Right hindlimb (tissue), 1 donor: Measurements from ENCODE around the gene TET3.

ENCODE experiments used
- DNase-seq: peaks from one replicate; pipeline ENCODE4 v3.0.0-alpha.2; 2018

The TET3 gene

DNA sequence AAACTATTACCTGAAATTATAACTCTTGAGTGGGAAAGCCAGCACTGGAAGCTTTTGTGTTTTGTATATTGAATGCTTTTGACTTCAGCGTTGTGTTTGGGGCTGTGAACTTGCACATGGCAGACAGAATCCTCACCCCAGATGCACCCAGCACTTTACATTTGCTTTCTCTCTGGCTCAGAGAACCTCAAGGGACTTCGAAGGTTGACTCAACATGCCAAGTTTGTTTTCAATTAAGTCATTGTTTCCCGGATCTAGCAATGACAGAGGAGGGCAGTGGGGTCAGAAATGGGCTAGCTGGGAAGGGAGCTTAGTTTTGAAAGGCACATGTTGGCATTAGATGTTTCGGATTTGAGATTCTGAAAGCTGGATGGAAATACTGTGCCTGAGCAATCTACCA lies 22.4 kb downstream of the TET3 start:
- no peak for DNase-seq

DNA sequence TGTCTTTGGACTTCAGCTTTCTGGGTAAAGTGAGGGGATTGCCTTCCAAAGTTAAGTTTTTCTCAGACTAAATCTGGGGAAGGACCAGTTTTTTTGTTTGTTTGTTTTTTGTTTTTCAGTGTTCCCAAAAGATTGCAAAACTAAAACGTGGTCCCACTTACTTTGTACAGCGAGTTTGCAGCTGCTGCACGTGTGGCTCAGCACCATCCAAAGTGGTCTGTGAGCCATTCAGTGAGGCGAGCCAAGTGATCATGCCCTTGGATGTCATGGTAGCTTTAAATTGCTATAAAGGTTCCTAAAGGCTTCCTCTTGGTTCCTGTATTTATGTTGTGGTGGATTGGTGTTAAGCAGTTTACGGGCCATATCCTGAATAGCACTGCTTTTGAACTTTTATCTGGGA lies 23.0 kb downstream of the TET3 start:
- DNase-seq = no peak

DNA sequence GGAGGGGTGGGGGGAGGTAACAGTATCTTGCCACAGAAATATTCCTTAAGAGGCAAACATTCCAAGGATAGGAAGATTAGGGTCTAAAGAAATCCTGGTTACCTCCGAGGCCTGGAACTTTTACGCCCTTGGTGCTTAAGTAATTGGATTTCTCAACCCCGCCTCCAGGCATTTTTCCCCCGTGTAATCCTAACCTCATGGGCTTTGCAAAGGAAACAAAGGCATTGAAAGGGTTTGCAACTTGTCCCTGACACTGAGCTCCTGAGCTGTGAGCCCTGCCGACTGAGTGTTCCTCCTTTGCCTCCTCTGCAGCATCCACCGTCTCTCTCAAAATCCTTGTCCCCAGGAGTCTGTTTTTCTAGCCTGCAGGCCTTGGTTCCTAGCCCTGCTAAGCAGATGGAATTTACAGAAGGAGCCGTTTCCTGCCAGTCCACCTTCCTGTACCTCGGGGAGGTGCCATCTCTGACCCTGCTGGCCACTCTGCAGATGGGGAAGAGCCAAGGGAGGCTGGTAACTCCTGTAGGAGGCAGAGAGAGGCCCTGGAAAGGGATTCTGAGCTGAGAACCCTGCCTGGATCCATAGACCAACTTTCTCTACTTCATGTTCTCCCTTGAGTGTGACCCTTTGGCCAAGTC lies 24.2 kb downstream of the TET3 start:
- DNase-seq = no peak

DNA sequence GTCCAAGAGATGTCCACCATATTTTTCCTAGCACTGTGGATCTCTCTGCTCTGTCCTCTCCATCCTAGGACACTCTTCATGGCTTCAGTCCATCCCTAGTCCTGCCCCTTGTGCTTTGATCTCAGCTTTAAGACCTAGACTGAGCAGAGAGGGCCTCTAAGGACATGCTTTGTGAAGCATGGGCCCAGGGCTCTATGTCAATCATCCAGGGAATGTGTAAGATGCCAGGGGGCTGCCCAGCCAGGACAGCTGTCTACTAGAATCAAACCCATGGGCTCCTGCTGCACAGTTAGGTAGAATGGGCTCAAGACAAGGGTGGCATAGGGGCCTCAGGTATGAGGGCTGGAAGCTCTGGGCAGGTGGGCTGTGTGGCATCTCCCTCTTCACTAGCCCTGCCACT lies 24.9 kb downstream of the TET3 start:
- no peak for DNase-seq

DNA sequence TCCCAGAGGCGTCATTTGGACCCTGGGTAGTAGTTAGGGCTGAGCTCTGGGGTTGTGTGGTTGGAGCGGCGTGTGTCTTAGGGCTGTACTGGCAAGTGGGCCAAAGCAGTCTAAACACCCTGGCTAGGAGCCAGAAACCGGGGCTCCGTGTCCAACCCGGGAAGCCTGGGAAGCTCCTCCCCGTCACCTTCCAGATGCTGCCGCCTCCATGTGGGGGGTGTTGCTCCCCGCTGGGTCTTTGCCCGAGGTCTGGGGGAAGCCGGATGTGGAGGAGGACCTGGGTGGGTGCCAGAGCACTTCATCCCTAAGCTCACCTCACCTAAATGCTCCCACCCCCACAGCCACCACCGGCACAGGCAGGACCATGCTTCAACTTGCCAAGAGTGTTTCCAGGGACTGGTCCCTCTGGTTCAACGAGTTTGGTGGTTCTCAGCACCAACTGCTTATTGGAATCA lies 25.4 kb downstream of the TET3 start:
- peak; percentile 66 for DNase-seq

DNA sequence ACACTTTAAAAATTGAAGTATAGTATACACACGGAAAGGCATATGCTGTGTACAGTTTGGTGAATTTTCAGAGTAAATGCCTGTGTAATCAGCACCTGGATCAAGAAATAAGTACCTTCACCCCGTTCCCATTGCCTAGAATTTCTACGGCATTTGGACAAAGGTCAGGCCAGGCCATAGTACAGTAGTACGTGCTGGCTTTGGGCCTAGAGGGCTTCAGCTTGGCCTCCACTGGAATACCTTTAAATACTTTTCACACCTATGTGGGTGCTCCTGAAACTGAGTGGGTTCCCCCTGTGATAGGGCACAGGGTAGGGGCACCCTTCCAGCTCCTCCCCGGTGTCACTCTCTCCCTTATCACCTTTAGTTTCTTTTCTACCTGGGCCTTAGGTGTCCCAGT lies 26.5 kb downstream of the TET3 start:
- DNase-seq = no peak

DNA sequence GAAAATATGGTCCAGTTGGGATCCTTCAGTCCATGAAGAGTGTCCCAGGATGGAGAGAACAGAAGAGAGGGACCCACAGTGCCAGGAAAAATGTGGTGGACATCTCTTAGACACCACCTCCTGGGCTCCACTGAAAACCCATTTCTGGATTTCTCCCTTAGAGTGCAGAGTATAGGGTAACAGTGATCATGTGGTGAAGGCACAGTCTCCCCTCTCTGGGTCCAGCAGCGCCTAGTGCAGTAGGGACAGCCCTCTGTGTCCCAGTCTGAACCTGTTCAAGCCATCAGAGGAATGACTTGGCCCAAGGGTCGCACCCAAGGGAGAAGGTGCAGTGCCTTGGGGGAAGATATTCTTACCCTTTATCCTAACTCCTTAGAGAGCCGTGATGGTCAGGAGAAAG lies 30.1 kb downstream of the TET3 start:
- DNase-seq = no peak

DNA sequence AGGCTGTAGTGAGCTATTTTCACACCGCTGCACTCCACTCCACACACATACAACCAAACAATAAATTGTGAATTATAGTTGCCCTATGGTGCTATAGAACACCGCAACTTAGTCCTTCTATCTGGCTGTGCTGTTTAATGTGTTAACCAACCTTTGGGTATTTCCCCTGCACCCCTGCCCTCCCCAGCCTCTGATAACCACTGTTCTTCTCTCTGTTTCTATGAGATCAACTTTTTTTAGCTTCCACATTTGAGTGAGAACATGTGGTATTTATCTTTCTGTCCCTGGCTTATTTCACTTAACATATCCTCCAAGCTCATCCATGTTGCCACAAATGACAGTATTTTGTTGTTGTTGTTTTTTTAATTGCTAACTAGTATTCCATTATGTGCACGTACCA lies 32.5 kb downstream of the TET3 start:
- no peak for DNase-seq

DNA sequence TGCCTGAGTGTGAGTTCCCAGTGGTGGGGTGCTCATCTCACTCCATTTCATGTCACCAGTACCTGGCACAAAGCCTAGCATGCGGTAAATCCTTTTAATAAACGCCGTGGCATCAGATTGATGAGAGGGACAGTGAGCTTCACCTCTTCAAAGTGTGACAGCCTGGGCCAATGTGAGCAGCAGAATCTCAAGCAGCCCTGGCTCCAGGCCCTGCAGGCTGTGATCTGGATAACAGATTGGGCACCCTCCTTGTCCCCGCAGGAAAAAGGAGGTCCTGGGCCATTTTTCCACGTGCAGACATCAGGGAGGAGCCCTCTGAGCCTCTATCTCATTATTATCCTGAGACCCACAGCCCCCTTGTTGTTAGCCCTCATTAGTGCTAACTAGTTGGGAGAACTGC lies 34.8 kb downstream of the TET3 start:
- no peak for DNase-seq

DNA sequence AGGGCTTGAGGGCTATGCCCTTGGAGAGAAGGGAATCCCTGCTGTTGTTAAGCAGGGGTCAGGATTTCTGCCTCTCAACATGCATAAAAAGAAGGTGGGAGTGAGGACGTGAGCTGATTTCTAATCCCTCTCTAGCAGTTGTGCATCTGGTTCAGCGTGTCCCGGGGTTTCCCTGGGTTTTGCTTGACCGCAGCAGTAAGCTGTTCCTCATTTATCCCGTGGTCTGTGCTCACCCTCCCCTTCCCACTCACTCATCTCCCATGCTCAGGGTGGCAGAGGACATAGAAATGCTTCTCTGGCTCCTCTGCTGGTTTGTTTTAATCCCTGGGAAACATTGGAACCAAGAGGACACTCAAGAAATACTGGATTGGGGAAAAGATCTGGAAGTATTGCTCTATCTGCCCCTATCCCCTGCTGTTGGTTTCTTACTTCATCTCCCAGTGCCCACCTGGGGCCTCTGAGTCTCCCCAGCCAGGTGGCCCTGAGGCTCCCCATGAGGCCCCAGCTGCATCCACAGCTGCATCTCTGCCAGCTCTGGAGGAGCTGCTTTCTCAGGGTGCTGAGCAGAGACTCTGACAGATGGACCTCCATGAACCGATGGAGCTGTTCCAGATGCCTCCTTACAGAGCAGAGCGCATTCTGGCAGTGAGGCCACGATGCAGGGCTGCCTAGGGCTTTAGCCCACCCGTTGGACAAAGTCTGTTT lies 36.1 kb downstream of the TET3 start:
- DNase-seq = no peak

DNA sequence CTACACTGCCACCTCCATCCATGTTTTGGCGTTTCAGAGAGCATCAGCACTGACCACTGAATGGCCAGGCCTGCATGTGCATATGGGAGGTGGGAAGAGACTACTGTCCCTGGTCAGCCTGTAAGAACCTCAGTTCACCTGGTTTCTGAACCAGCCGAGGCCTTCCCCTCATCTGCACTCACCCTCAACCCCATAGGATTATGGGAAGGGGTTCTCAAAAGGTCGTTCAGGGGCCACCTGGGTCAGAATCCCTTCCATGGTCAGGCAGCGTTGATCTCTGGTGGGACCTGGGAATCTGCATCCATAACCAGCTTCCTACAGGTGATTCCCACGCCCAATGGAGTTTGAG lies 36.7 kb downstream of the TET3 start:
- DNase-seq = no peak

DNA sequence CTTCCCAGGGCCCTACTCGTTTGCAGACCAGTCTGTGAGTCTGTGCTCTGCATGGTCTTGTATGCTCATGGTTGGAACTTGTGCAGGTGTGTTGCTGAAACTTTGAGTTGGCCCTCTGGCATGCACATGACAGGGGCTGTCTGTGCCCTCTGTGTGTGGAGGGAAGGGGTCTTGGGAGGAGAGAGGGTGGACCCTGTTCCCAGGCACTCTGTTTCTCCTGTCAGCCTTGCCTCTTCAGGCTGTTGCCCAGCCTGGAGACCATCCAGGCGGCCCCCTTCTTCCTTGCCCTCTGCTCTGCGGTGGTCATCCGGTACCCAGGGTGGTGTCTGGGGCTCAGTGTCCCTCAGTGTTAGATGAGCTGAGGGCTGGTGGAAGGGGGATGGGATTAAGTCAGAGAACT lies 39.5 kb downstream of the TET3 start:
- DNase-seq = no peak

DNA sequence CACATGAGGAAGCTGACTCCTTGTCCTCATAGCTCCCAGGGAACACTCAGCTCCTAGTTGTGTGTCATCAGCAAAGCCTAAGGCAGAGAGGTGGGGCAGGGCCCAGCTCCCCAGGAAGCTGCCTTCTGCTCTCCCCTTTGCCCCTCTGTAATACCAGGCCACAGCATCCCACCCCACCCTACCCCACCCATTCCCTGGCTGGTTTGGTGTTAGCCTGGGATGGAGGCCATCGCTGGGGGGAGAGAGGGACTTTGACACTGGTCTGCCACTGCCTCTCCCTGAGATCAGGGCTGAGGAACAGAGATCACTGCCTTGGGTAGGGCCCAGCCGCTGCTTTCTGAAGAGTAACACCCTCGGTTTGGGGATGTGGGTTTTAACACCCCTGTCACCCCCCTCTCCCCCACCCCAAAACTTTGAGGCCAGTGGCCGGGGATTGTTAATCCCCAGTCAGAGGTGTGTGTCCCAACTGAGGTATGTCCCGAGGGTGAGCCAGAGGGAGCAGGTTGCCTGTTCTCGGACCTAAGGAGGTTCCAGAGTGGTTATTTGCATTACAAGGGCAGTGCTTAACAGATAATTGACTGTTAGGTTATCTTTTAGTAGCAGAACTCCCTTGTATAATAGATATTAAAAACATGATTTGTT lies 41.4 kb downstream of the TET3 start:
- DNase-seq = no peak

DNA sequence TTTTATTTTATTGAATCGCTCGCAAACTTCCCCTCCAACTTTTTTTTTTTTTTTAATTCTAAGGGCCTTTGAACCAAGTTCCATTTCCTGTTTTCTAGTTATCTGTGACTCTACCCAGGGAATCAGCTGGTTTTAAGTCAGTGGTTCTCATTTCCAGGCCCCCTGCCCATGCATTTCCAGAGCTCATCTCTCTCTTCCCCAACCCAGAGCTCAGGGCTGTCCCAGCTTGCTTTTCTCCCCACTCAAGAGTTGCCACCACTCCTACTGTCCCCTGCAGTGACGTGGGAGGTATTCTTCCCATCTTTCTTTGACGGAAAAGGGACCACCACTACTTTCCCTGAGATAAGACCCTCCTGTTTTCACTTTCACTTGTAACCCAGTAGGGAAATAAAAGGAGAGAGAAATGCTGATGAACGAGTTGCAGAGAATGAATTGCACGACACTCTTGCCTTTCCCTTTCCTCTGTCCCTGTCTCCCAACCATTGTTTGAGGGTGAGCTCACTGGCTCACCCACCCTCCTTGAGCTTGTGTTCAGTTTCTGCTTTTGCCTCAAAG lies 42.1 kb downstream of the TET3 start:
- no peak for DNase-seq

DNA sequence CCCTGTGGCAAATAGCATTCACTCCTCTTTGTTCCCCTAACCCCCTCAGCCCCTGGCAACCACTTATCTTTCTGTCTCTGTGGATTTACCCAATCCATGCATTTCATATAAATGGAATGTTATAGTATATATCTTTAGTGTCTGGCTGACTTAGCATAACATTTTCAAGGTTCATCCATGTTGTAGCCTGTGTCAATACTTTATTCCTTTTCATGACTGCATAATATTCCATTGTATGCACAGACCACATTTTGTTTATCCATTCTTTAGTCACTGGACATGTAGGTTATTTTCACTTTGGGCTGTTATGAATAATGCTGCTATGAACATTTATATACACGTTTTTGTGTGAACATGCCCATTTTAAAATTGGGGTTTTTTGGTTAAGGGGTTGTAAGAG lies 42.8 kb downstream of the TET3 start:
- no peak for DNase-seq

DNA sequence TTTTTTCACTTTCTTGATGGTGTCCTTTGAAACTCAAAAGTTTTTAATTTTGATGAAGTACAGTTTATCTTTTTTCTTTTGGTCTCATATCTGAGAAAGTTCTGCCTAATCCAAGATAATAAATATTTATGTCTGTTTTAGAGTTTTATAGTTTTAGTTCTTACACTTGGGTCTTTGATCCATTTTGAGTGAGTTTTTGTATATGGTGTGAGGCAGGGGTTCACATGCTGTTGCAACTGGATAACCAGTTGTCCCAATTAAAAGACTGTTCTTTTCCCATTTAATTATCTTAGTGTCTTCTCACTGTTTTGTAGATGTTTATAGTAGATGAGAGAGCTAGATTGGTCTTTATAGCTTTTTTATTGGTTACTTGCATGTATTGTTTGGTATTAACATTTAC lies 43.6 kb downstream of the TET3 start:
- no peak for DNase-seq

DNA sequence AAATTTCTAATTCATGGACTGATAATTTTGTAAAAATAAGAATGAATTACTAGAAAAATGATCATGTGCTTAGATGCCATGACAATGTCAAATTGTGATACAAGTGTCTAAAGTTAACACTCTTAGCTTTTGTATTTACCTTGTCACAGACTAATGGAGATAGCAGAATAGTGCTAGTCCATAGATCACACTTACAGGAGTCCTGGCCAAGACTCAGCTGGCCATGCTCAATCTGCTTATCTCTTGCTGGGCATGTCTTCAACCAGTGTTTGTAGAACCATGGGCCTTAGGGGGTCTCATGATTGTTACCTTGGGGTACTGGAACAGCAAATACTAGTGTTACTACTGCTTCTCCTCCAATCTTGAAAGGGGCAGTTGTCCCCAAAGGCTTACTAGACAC lies 44.0 kb downstream of the TET3 start:
- no peak for DNase-seq

DNA sequence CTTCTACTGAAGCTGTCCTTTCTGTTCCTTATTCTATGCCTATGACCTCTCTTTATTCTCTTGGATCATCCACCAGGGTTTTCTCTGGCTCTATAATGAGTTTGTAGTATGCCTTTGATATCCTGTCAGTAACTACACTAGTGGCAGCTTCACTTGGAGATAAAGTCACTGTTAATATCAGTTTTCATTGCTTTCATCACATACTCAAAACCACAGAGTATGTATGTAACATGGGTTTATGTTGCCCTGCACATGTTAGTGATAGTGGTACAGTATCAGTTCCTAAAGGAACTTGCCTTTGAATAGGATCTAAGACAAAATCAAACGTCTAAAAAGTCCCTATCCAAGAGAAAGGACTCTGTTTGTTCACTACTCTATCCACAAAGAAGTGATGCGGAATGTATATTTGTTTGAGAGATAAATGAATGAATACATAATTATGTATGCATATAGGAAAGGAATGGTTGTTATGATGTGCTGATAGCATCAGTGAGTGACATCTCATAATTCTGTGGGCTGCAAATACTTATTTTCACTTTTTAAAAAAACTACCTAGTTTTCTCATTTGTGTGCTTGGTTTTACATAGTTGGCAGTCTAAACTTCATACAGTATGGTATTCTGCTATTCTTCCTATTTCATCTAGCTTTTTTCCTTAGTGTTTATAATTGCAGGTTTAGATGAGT lies 45.1 kb downstream of the TET3 start:
- DNase-seq = no peak

DNA sequence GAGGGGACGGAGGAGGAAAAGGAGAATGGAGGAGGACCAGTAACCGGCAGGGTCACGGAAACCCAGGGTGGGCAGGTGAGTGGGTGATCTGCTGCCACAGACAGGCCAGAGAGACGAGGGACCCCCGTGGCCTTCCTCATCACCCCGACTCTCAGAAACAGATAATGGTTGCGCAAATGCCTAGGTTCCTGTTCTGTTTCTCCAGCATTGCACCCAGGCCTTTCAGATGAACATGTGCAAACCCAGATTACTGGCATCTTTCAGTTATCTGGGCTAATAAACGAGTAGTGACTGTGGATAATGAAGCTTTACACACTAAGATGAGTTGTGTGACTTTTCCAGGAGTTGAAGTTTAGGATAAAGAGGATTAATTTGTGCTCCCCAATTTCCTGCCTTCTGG lies 46.5 kb downstream of the TET3 start:
- DNase-seq = no peak

DNA sequence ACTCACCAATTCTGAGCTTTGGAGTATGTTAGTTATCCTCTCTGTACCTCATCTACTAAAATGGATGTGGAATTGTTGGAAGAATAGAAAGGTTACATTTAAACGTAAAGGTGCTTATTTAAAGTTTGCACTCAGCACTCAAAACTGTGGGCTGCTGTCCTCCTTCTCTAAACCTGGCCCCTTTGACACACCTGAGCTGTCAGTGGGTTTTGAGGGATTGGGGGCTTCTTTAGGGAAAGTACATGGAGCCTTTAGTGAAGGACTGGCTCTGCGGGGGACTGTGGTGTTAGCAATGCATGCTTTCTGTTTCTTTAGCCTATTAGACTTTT lies 47.2 kb downstream of the TET3 start:
- DNase-seq = no peak

DNA sequence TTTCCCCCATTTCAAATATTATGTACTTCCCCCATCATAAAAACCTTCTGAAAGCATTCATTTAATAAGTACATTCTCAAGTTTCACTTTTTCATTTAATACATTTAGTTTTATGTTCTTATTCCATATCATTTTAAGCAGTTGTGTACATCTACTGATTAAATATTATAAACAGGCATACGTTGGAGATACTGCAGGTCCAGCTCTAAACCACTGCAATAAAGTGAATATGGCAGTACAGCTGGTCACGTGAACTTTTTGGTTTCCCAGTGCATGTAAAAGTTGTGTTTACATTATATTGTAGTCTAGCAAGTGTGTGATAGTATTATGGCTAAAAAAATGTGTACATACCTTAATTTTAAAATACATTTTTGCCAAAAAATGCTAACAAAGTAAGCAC lies 48.7 kb downstream of the TET3 start:
- no peak for DNase-seq
